K562 (cell line): ENCODE data around the gene MAP4.

Experiments
- CBFB ChIP-seq: sonication (generic); formaldehyde crosslinking; IDR thresholded peaks from 2 replicates; pipeline ENCODE4 v1.4.0; 2020; ENCODE audit warnings: mild to moderate bottlenecking, missing genetic modification reagents
- EP300 ChIP-seq: IDR thresholded peaks from 2 replicates; pipeline ENCODE4 v1.6.1; 2012; ENCODE audit warnings: low read length, improper control_type of control experiment
- EZH2 ChIP-seq: IDR thresholded peaks from 2 replicates; pipeline ENCODE4 v1.6.1; 2012; ENCODE audit warnings: low read depth, mild to moderate bottlenecking, inconsistent platforms, low read length, borderline replicate concordance
- NCOR1 ChIP-seq: fragments of 450-650 bp; IDR thresholded peaks from 2 replicates; pipeline ENCODE4 v1.6.1; 2016; ENCODE audit warnings: mild to moderate bottlenecking, moderate library complexity
- NFIX ChIP-seq: fragments of 250-450 bp; sonication (Bioruptor Pico); IDR thresholded peaks from 2 replicates; pipeline ENCODE4 v1.4.0; 2020; ENCODE audit warnings: low read depth, mild to moderate bottlenecking, moderate library complexity
- SIN3A ChIP-seq, 2 experiments: fragments of 150-350 bp in 1 of 2; IDR thresholded peaks; 2 replicates each; pipeline ENCODE4 v1.6.1; 2011 to 2016; ENCODE audit warnings: borderline replicate concordance in 2 of 2, low read depth in 2 of 2, low read length in 2 of 2, mild to moderate bottlenecking in 2 of 2, moderate library complexity in 2 of 2; ENCODE audit not compliant: control insufficient read depth in 1 of 2
- TAF15 ChIP-seq: fragments of 200-400 bp; formaldehyde crosslinking; IDR thresholded peaks from 2 replicates; pipeline ENCODE4 v1.6.1; 2017; ENCODE audit warnings: mild to moderate bottlenecking, low read depth, low read length, moderate library complexity
- TBP ChIP-seq: optimal IDR thresholded peaks from 2 replicates; pipeline ENCODE3; 2011; ENCODE audit warnings: low read depth, low read length, improper control_type of control experiment
- ZNF584 ChIP-seq: fragments of 200-800 bp; sonication (Bioruptor generic); IDR thresholded peaks from 2 replicates; pipeline ENCODE4 v1.6.1; 2016; ENCODE audit warnings: low read depth, mild to moderate bottlenecking, missing genetic modification characterization, missing compliant biosample characterization
- TF ChIP-seq, protein P1 (sequence below): sonication (generic); formaldehyde crosslinking; IDR thresholded peaks from 2 replicates; pipeline ENCODE4 v1.8.0; 2023; ENCODE audit warnings: mild to moderate bottlenecking, missing genetic modification reagents
- TF ChIP-seq, protein P2 (sequence below): fragments of 250-450 bp; sonication (Bioruptor Pico); IDR thresholded peaks from 2 replicates; pipeline ENCODE4 v1.4.0; 2020; ENCODE audit warnings: mild to moderate bottlenecking
- TF ChIP-seq, protein P3 (sequence below): fragments of 250-450 bp; sonication (Bioruptor Pico); IDR thresholded peaks from 2 replicates; pipeline ENCODE4 v1.4.0; 2020; ENCODE audit warnings: mild to moderate bottlenecking, moderate library complexity
- TF ChIP-seq, protein P4 (sequence below), 3 experiments: IDR thresholded peaks in 2 of 3; conservative IDR thresholded peaks in 1 of 3; 2 replicates each; pipeline ENCODE4 v1.5.1; 2011 to 2012; ENCODE audit warnings: low read length in 3 of 3, mild to moderate bottlenecking in 3 of 3, control low read depth in 2 of 3, improper control_type of control experiment in 1 of 3, inconsistent platforms in 1 of 3, low read depth in 1 of 3, mixed read lengths in 1 of 3, moderate library complexity in 1 of 3; ENCODE audit not compliant: insufficient read depth in 2 of 3

DNA sequence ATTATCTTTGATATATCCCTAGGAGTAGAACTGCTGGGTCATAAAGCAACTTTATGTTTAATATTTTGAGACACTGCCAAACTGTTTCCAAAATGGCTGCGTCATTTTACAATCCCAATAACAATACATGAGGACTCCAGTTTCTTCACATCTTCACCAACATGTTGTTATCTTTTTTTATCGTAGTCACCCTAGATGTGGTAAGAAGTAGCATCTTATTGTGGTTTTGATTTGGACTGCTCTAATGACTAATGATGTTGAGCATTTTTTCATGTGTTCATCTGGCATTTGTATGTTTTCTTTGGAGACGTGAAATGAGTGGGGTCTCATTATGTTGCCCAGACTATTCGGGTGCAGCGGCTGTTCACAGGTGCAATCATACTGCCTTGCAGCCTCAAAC lies 83.8 kb downstream of the MAP4 start:
- TF ChIP-seq SIN3A (IDR thresholded peaks at IDR 0.05; ENCODE audit: borderline replicate concordance in 2 of 2, control insufficient read depth in 1 of 2, low read depth in 2 of 2, low read length in 2 of 2): no peak
- TF ChIP-seq, protein P1, sequence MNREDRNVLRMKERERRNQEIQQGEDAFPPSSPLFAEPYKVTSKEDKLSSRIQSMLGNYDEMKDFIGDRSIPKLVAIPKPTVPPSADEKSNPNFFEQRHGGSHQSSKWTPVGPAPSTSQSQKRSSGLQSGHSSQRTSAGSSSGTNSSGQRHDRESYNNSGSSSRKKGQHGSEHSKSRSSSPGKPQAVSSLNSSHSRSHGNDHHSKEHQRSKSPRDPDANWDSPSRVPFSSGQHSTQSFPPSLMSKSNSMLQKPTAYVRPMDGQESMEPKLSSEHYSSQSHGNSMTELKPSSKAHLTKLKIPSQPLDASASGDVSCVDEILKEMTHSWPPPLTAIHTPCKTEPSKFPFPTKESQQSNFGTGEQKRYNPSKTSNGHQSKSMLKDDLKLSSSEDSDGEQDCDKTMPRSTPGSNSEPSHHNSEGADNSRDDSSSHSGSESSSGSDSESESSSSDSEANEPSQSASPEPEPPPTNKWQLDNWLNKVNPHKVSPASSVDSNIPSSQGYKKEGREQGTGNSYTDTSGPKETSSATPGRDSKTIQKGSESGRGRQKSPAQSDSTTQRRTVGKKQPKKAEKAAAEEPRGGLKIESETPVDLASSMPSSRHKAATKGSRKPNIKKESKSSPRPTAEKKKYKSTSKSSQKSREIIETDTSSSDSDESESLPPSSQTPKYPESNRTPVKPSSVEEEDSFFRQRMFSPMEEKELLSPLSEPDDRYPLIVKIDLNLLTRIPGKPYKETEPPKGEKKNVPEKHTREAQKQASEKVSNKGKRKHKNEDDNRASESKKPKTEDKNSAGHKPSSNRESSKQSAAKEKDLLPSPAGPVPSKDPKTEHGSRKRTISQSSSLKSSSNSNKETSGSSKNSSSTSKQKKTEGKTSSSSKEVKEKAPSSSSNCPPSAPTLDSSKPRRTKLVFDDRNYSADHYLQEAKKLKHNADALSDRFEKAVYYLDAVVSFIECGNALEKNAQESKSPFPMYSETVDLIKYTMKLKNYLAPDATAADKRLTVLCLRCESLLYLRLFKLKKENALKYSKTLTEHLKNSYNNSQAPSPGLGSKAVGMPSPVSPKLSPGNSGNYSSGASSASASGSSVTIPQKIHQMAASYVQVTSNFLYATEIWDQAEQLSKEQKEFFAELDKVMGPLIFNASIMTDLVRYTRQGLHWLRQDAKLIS (CRISPR knock-in tag): no peak
- TF ChIP-seq NCOR1: no peak
- TF ChIP-seq CBFB (CRISPR knock-in tag): no peak
- TF ChIP-seq, protein P2, sequence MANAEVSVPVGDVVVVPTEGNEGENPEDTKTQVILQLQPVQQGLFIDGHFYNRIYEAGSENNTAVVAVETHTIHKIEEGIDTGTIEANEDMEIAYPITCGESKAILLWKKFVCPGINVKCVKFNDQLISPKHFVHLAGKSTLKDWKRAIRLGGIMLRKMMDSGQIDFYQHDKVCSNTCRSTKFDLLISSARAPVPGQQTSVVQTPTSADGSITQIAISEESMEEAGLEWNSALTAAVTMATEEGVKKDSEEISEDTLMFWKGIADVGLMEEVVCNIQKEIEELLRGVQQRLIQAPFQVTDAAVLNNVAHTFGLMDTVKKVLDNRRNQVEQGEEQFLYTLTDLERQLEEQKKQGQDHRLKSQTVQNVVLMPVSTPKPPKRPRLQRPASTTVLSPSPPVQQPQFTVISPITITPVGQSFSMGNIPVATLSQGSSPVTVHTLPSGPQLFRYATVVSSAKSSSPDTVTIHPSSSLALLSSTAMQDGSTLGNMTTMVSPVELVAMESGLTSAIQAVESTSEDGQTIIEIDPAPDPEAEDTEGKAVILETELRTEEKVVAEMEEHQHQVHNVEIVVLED (CRISPR knock-in tag): no peak
- TF ChIP-seq EP300: no peak
- TF ChIP-seq, protein P3, sequence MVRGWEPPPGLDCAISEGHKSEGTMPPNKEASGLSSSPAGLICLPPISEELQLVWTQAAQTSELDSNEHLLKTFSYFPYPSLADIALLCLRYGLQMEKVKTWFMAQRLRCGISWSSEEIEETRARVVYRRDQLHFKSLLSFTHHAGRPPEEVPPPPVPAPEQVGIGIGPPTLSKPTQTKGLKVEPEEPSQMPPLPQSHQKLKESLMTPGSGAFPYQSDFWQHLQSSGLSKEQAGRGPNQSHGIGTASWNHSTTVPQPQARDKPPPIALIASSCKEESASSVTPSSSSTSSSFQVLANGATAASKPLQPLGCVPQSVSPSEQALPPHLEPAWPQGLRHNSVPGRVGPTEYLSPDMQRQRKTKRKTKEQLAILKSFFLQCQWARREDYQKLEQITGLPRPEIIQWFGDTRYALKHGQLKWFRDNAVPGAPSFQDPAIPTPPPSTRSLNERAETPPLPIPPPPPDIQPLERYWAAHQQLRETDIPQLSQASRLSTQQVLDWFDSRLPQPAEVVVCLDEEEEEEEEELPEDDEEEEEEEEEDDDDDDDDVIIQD (CRISPR knock-in tag): no peak
- no peak for TF ChIP-seq TBP
- TF ChIP-seq ZNF584 (CRISPR knock-in tag): no peak
- TF ChIP-seq, protein P4, sequence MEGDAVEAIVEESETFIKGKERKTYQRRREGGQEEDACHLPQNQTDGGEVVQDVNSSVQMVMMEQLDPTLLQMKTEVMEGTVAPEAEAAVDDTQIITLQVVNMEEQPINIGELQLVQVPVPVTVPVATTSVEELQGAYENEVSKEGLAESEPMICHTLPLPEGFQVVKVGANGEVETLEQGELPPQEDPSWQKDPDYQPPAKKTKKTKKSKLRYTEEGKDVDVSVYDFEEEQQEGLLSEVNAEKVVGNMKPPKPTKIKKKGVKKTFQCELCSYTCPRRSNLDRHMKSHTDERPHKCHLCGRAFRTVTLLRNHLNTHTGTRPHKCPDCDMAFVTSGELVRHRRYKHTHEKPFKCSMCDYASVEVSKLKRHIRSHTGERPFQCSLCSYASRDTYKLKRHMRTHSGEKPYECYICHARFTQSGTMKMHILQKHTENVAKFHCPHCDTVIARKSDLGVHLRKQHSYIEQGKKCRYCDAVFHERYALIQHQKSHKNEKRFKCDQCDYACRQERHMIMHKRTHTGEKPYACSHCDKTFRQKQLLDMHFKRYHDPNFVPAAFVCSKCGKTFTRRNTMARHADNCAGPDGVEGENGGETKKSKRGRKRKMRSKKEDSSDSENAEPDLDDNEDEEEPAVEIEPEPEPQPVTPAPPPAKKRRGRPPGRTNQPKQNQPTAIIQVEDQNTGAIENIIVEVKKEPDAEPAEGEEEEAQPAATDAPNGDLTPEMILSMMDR (IDR thresholded peaks at IDR 0.05 in 2 of 3, conservative IDR thresholded peaks at IDR 0.05 in 1 of 3; ENCODE audit: insufficient read depth in 2 of 3, low read depth in 1 of 3, low read length in 3 of 3): no peak
- no peak for TF ChIP-seq EZH2
- no peak for TF ChIP-seq NFIX (CRISPR knock-in tag)
- TF ChIP-seq TAF15: no peak
